CD4-positive, alpha-beta T cell (primary cell): Measurements from ENCODE around the gene STARD13. TPM values are rescaled to one million over a fixed set of nuclear protein-coding genes. Genes with fewer than 3 reads are reported as not detected.

ENCODE experiments used
- ATAC-seq: fragments of 200-7000 bp; cut with Tn5 transposase; one replicate; pipeline ENCODE4 v1.10.0; 2022; ENCODE audit warnings: mild to moderate bottlenecking; ENCODE audit not compliant: poor library complexity
- CTCF ChIA-PET: fragments of 350-600 bp; sonication (Branson Sonifier 250); formaldehyde crosslinking; loops from one replicate; lab custom pipeline; 2021; ENCODE audit warnings: antibody characterized with exemption, inconsistent platforms; lab: Charles Lee
- POLR2A ChIA-PET: fragments of 350-600 bp; sonication (Branson Sonifier 250); formaldehyde crosslinking; loops from one replicate; lab custom pipeline; 2021; ENCODE audit warnings: antibody characterized with exemption, inconsistent platforms; lab: Charles Lee
- DNase-seq, 14 experiments: peaks; one replicate each; pipeline ENCODE4 v3.0.0-alpha.2; 2013 to 2020; ENCODE audit warnings: mixed read lengths in 2 of 14
- H3K27ac ChIP-seq, 2 donors: one replicate each; pipeline versions ENCODE4 v1.5.1 to v1.7.0; 2013; ENCODE audit warnings: low read length in 2 of 2, low read depth in 1 of 2, mild to moderate bottlenecking in 1 of 2
- H3K27me3 ChIP-seq, 2 experiments: 1 replicate in 1 of 2; 2 replicates in 1 of 2; pipeline versions ENCODE4 v1.6.1 to v1.7.0; 2013; ENCODE audit warnings: low read length in 2 of 2, control low read depth in 1 of 2, mild to moderate bottlenecking in 1 of 2, moderate library complexity in 1 of 2; ENCODE audit not compliant: insufficient read depth in 2 of 2, control insufficient read depth in 1 of 2
- H3K36me3 ChIP-seq: one replicate; pipeline ENCODE4 v1.6.1; 2013; ENCODE audit warnings: low read length, control low read depth; ENCODE audit not compliant: insufficient read depth
- H3K4me1 ChIP-seq: one replicate; pipeline ENCODE4 v1.6.1; 2013; ENCODE audit warnings: low read length, control low read depth; ENCODE audit not compliant: insufficient read depth
- H3K4me3 ChIP-seq: one replicate; pipeline ENCODE4 v1.5.1; 2013; ENCODE audit warnings: mild to moderate bottlenecking, low read length, moderate library complexity
- H3K9me3 ChIP-seq, 2 experiments: 1 replicate in 1 of 2; 2 replicates in 1 of 2; pipeline versions ENCODE4 v1.6.1 to v1.7.0; 2013; ENCODE audit warnings: low read length in 2 of 2, mild to moderate bottlenecking in 2 of 2, control low read depth in 1 of 2, moderate library complexity in 1 of 2; ENCODE audit not compliant: control insufficient read depth in 1 of 2, insufficient read depth in 1 of 2
- H3K27ac Mint-ChIP-seq: one replicate; pipeline ENCODE4 v1.8.0; 2020; ENCODE audit warnings: mixed read lengths
- H3K27me3 Mint-ChIP-seq: one replicate; pipeline ENCODE4 v1.8.0; 2021; ENCODE audit warnings: mixed read lengths
- H3K36me3 Mint-ChIP-seq: one replicate; pipeline ENCODE4 v1.8.0; 2021; ENCODE audit warnings: low read depth, mixed read lengths
- H3K4me1 Mint-ChIP-seq: one replicate; pipeline ENCODE4 v1.8.0; 2021; ENCODE audit warnings: low read depth, mixed read lengths
- H3K4me3 Mint-ChIP-seq: one replicate; pipeline ENCODE4 v1.8.0; 2020; ENCODE audit warnings: mild to moderate bottlenecking, mixed read lengths
- H3K9me3 Mint-ChIP-seq: one replicate; pipeline ENCODE4 v1.8.0; 2020; ENCODE audit warnings: mixed read lengths
- intact Hi-C, 2 experiments: fragments of 100-400 bp; cut with DNase I in 1 of 2; cut with micrococcal nuclease in 1 of 2; formaldehyde crosslinking; loops; one replicate each; pipeline versions ENCODE4 v1.15.1 to v1.9.0; 2023 to 2025; cut with DNase I, micrococcal nuclease
- total RNA-seq, 174 experiments: library from RNA in 2 of 174; stranded (reverse) in 2 of 174; gene quantifications; one replicate each; pipeline ENCODE4 v1.2.3 and lab custom pipeline; 2021 to 2026
- TF ChIP-seq, protein P1 (sequence below): fragments of 200-600 bp; IDR thresholded peaks from one replicate; pipeline ENCODE4 v1.8.0; 2022; ENCODE audit warnings: antibody characterized with exemption, mild to moderate bottlenecking

The STARD13 gene
- total RNA-seq, 2 experiments from 2014 or later: not detected

DNA sequence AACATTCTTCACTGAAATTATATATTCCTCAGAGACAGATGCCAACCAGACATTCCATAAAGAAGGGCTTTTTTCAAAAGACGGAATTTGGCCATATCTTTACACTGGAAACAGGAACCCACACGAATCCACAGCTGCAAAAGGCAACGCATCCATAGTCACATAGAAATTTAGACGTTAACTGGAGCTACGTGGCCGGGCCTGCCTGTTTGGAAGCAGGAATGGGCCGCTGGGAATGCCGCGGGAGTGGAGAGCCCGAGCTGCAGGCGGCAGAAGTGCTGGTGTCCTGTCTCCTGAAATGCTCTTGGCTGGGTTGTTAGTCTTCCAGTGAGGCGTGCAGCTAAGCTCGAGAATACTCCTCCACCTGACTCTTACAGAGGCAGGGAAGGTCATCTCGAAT lies 147.1 kb downstream of the STARD13 start:
- Histone ChIP-seq H3K27ac (no peak overlapping the region), H3K27me3 (no peaks in the 10 kb centered on the region), H3K4me3 (no peak overlapping the region), H3K36me3 (no peaks in the 10 kb centered on the region), H3K4me1 (no peaks in the 10 kb centered on the region), H3K9me3 (peaks cover 0 to 5% of the 10 kb centered on the region in 2 experiments)
- ChIA-PET POLR2A (no interaction called here), CTCF (interaction anchor here (0.6 kb wide), 1 partner anchor 770 kb away, joined by 4 read pairs; no protein-coding TSS in a partner anchor)
- no peak overlapping the region for H3K27ac Mint-ChIP-seq
- no peak for DNase-seq
- intact Hi-C loops: no loop called here
- TF ChIP-seq, protein P1, sequence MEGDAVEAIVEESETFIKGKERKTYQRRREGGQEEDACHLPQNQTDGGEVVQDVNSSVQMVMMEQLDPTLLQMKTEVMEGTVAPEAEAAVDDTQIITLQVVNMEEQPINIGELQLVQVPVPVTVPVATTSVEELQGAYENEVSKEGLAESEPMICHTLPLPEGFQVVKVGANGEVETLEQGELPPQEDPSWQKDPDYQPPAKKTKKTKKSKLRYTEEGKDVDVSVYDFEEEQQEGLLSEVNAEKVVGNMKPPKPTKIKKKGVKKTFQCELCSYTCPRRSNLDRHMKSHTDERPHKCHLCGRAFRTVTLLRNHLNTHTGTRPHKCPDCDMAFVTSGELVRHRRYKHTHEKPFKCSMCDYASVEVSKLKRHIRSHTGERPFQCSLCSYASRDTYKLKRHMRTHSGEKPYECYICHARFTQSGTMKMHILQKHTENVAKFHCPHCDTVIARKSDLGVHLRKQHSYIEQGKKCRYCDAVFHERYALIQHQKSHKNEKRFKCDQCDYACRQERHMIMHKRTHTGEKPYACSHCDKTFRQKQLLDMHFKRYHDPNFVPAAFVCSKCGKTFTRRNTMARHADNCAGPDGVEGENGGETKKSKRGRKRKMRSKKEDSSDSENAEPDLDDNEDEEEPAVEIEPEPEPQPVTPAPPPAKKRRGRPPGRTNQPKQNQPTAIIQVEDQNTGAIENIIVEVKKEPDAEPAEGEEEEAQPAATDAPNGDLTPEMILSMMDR: no peak
- no peak overlapping the region for H3K4me3 Mint-ChIP-seq
- H3K27me3 Mint-ChIP-seq: peaks cover 6% of the 10 kb centered on the region
- peaks cover 5% of the 10 kb centered on the region for H3K9me3 Mint-ChIP-seq
- H3K4me1 Mint-ChIP-seq: no peaks in the 10 kb centered on the region
- H3K36me3 Mint-ChIP-seq: no peaks in the 10 kb centered on the region
- no peak for ATAC-seq

DNA sequence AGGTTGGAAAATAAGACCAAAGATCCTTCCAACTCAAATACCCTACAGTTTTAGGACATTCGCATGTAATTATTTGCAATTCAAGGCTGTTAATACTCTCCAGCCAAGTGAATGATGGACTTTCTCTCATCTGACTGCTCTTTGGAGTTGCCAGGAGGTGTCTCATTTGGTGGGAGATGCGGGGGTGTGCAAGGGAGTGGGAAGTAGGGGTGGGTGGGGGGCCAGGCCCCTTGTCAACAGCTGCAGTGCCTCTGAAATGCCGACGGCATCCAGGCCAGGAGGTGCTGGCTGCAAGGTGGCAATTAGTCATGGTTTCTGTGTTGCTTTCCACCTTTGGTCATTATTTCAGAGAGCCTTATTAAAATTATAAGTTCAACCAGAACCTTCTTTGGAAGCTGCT lies 147.8 kb downstream of the STARD13 start:
- Histone ChIP-seq H3K27me3 (no peaks in the 10 kb centered on the region), H3K9me3 (peaks cover 0 to 4% of the 10 kb centered on the region in 2 experiments), H3K36me3 (no peaks in the 10 kb centered on the region), H3K27ac (no peak overlapping the region), H3K4me1 (no peaks in the 10 kb centered on the region), H3K4me3 (no peak overlapping the region)
- ChIA-PET POLR2A (no interaction called here), CTCF (interaction anchor here (0.6 kb wide), 1 partner anchor 769 kb away, joined by 4 read pairs; no protein-coding TSS in a partner anchor)
- no peaks in the 10 kb centered on the region for H3K36me3 Mint-ChIP-seq
- intact Hi-C loops: no loop called here
- no peak overlapping the region for H3K4me3 Mint-ChIP-seq
- no peak for ATAC-seq
- peaks cover 5% of the 10 kb centered on the region for H3K9me3 Mint-ChIP-seq
- H3K4me1 Mint-ChIP-seq: no peaks in the 10 kb centered on the region
- H3K27me3 Mint-ChIP-seq: peaks cover 6% of the 10 kb centered on the region
- H3K27ac Mint-ChIP-seq: no peak overlapping the region
- DNase-seq: no peak
- TF ChIP-seq, protein P1: no peak

DNA sequence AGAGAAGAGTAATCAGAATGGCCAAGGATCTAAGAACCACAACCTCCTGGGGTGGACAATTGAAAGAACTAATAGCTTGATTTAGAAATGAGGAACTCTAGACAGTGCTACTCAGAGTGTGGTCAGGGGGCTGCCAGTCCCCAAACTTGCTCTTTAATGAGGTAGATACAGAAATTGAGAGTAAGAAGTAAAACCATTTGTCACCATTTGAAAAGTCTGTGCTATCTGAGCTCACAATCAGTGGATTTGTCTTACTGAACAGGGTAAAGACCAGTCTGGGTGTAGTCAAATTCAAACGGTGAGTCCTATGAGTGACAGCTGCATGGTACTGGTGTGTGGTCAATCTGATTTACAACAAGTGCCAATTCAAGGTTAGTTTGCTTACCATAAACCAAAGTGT lies 150.5 kb downstream of the STARD13 start:
- Histone ChIP-seq H3K9me3 (peaks cover 0 to 4% of the 10 kb centered on the region in 2 experiments), H3K4me3 (no peak overlapping the region), H3K27me3 (no peaks in the 10 kb centered on the region), H3K36me3 (no peaks in the 10 kb centered on the region), H3K27ac (no peak overlapping the region), H3K4me1 (no peaks in the 10 kb centered on the region)
- DNase-seq: no peak
- Mint-ChIP-seq H3K27me3 (no peaks in the 10 kb centered on the region), H3K36me3 (no peaks in the 10 kb centered on the region), H3K27ac (no peak overlapping the region), H3K9me3 (peaks cover 5% of the 10 kb centered on the region), H3K4me3 (no peak overlapping the region), H3K4me1 (no peaks in the 10 kb centered on the region)
- intact Hi-C loops: no loop called here
- CTCF ChIA-PET: no interaction called here
- ATAC-seq: no peak
- TF ChIP-seq, protein P1: no peak
- POLR2A ChIA-PET: no interaction called here
